HEK293 (cell line): Measurements from ENCODE around the gene ARIH1.

Source experiments
- CTCF ChIA-PET: fragments of 350-600 bp; formaldehyde crosslinking; extraction: SDS; loops from one replicate; lab custom pipeline; 2021; ENCODE audit warnings: antibody characterized with exemption; lab: Yijun Ruan, JAX
- POLR2A ChIA-PET: fragments of 300-600 bp; formaldehyde crosslinking; extraction: SDS; loops from one replicate; lab custom pipeline; 2020; ENCODE audit warnings: antibody characterized with exemption, inconsistent platforms; lab: Yijun Ruan, JAX
- H3K27ac ChIP-seq: fragments of 200-500 bp; sonication (Bioruptor generic); 2 replicates; pipeline ENCODE4 v1.5.1; 2014; ENCODE audit warnings: low read depth, low read length, control low read depth, inconsistent platforms; ENCODE audit errors: extremely low read depth
- H3K36me3 ChIP-seq, 2 experiments: fragments of 200-500 bp in 1 of 2; sonication (Bioruptor generic) in 1 of 2; 1 replicate in 1 of 2; 2 replicates in 1 of 2; pipeline ENCODE4 v1.5.1; 2014 to 2017; ENCODE audit warnings: inconsistent platforms in 2 of 2, low read length in 2 of 2; ENCODE audit not compliant: control insufficient read depth in 2 of 2, insufficient read depth in 1 of 2
- H3K4me1 ChIP-seq: fragments of 200-500 bp; sonication (Bioruptor generic); 2 replicates; pipeline ENCODE4 v1.5.1; 2014; ENCODE audit warnings: mild to moderate bottlenecking, low read length, inconsistent platforms; ENCODE audit not compliant: control insufficient read depth, insufficient read depth
- H3K4me3 ChIP-seq: 2 replicates; pipeline ENCODE4 v1.5.1; 2011; ENCODE audit warnings: low read depth, mild to moderate bottlenecking, control low read depth, low read length, moderate library complexity
- H3K9me3 ChIP-seq: fragments of 200-500 bp; sonication (Bioruptor generic); 2 replicates; pipeline ENCODE4 v1.5.1; 2014; ENCODE audit warnings: low read depth, low read length, inconsistent platforms; ENCODE audit not compliant: control insufficient read depth, insufficient read depth
- GFI1B ChIP-seq: fragments of 450-650 bp; formaldehyde crosslinking; IDR thresholded peaks from 2 replicates; pipeline ENCODE4 v1.5.1; 2016; ENCODE audit warnings: missing biosample characterization, missing genetic modification characterization
- KLF8 ChIP-seq: fragments of 450-650 bp; formaldehyde crosslinking; IDR thresholded peaks from 2 replicates; pipeline ENCODE4 v1.5.1; 2016; ENCODE audit warnings: missing biosample characterization, missing genetic modification characterization
- SP3 ChIP-seq: fragments of 450-650 bp; formaldehyde crosslinking; IDR thresholded peaks from 2 replicates; pipeline ENCODE4 v1.5.1; 2016; ENCODE audit warnings: missing biosample characterization, missing genetic modification characterization
- YY1 ChIP-seq: fragments of 450-650 bp; formaldehyde crosslinking; IDR thresholded peaks from 2 replicates; pipeline ENCODE4 v1.5.1; 2018; ENCODE audit warnings: missing biosample characterization, missing genetic modification characterization
- ZNF146 ChIP-seq: fragments of 450-650 bp; formaldehyde crosslinking; IDR thresholded peaks from 2 replicates; pipeline ENCODE4 v1.5.1; 2016; ENCODE audit warnings: missing biosample characterization, missing genetic modification characterization
- ZNF223 ChIP-seq: fragments of 450-650 bp; formaldehyde crosslinking; IDR thresholded peaks from 2 replicates; pipeline ENCODE4 v1.5.1; 2016; ENCODE audit warnings: missing biosample characterization, missing genetic modification characterization
- ZNF23 ChIP-seq: fragments of 450-650 bp; formaldehyde crosslinking; IDR thresholded peaks from 2 replicates; pipeline ENCODE4 v1.5.1; 2016; ENCODE audit warnings: missing biosample characterization, missing genetic modification characterization, borderline replicate concordance
- ZNF341 ChIP-seq: fragments of 450-650 bp; formaldehyde crosslinking; IDR thresholded peaks from 2 replicates; pipeline ENCODE4; 2016; ENCODE audit warnings: low read depth, missing biosample characterization, missing genetic modification characterization
- ZNF416 ChIP-seq: fragments of 450-650 bp; formaldehyde crosslinking; IDR thresholded peaks from 2 replicates; pipeline ENCODE4 v1.5.1; 2016; ENCODE audit warnings: missing biosample characterization, missing genetic modification characterization
- ZNF510 ChIP-seq: fragments of 450-650 bp; formaldehyde crosslinking; IDR thresholded peaks from 2 replicates; pipeline ENCODE4 v1.5.1; 2018; ENCODE audit warnings: mild to moderate bottlenecking, missing genetic modification characterization, missing biosample characterization; ENCODE audit not compliant: insufficient replicate concordance
- ZNF585B ChIP-seq: fragments of 450-650 bp; formaldehyde crosslinking; IDR thresholded peaks from 2 replicates; pipeline ENCODE4 v1.5.1; 2016; ENCODE audit warnings: missing biosample characterization, missing genetic modification characterization
- ZNF76 ChIP-seq: fragments of 450-650 bp; formaldehyde crosslinking; IDR thresholded peaks from 2 replicates; pipeline ENCODE4; 2016; ENCODE audit warnings: low read depth, missing biosample characterization, missing genetic modification characterization, borderline replicate concordance
- ZNF768 ChIP-seq: fragments of 450-650 bp; formaldehyde crosslinking; IDR thresholded peaks from 2 replicates; pipeline ENCODE4 v1.5.1; 2018; ENCODE audit warnings: missing biosample characterization, mild to moderate bottlenecking, missing genetic modification characterization
- ZSCAN23 ChIP-seq: fragments of 450-650 bp; formaldehyde crosslinking; IDR thresholded peaks from 2 replicates; pipeline ENCODE4 v1.5.1; 2016; ENCODE audit warnings: missing biosample characterization, missing genetic modification characterization
- TF ChIP-seq, protein P1 (sequence below): fragments of 450-650 bp; formaldehyde crosslinking; IDR thresholded peaks from 2 replicates; pipeline ENCODE4 v1.5.1; 2016; ENCODE audit warnings: missing biosample characterization, missing genetic modification characterization, borderline replicate concordance
- TF ChIP-seq, protein P2 (sequence below): fragments of 450-650 bp; formaldehyde crosslinking; IDR thresholded peaks from 2 replicates; pipeline ENCODE4 v1.5.1; 2016; ENCODE audit warnings: missing biosample characterization, missing genetic modification characterization
- TF ChIP-seq, protein P3 (sequence below): fragments of 450-650 bp; formaldehyde crosslinking; IDR thresholded peaks from 2 replicates; pipeline ENCODE4 v1.5.1; 2016; ENCODE audit warnings: missing biosample characterization, missing genetic modification characterization
- TF ChIP-seq, protein P4 (sequence below): fragments of 450-650 bp; formaldehyde crosslinking; IDR thresholded peaks from 2 replicates; pipeline ENCODE4 v1.5.1; 2017; ENCODE audit warnings: missing biosample characterization, missing genetic modification characterization
- TF ChIP-seq, protein P5 (sequence below): fragments of 450-650 bp; formaldehyde crosslinking; IDR thresholded peaks from 2 replicates; pipeline ENCODE4 v1.5.1; 2017; ENCODE audit warnings: missing biosample characterization, missing genetic modification characterization

Gene ARIH1

DNA sequence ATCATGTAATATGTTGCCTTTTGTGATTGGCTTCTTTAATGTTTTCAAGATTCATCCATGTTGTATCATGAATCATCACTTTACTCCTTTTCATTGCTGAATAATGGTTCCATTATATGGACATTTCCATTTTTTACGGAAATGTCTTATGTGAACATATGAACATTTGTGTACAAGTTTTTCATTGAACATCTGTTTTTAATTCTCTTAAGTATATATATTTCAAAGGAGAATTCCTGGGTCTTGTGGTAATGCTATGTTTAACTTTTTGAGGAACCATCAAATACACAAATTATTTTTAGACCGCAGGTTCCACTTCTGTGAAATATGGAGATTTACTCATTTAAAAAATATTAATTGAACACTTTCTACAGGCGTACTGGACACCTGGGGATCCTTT lies 85.7 kb downstream of the ARIH1 start:
- CTCF ChIA-PET, result no interaction called here
- Histone ChIP-seq H3K4me1 (peaks cover 7% of the 10 kb centered on the region; the same call in 1 of the 2 replicates), H3K4me3 (no peak overlapping the region), H3K36me3 (peaks cover 36 to 68% of the 10 kb centered on the region in 2 experiments), H3K27ac (no peak overlapping the region), H3K9me3 (no peaks in the 10 kb centered on the region)
- POLR2A ChIA-PET, result no interaction called here
- TF ChIP-seq ZNF76 (tag by site-specific recombination) (no peak), ZNF146 (tag by site-specific recombination) (0 out of 2 replicates have a peak, but pooled peaks have one; percentile 23)

DNA sequence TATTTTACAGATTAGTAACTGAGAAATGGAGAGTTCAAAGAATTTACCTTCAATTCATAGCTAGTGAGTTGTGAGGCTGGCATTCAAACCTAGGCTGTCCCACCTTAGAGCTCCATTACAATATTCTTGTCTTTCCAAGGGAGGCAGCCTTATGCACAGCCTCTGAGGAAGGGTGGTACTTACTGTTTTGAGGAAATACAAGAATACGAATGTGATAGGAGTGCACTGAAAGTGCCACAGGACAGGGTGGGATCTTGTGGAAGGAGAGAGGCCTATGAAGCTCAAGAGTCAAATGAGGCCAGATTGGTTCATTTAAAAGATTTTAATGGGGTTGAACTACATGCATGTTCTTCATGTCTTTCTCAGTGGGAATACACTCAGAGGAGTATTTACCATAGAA lies 86.3 kb downstream of the ARIH1 start:
- ChIA-PET POLR2A (no interaction called here), CTCF (interaction anchor here (0.7 kb wide), 1 partner anchor 85 kb away, joined by 4 read pairs; no protein-coding TSS in a partner anchor)
- H3K36me3 ChIP-seq, result peaks cover 41 to 63% of the 10 kb centered on the region in 2 experiments
- no peak overlapping the region for H3K27ac ChIP-seq
- H3K4me1 ChIP-seq, result peaks cover 3% of the 10 kb centered on the region; the same call in 1 of the 2 replicates
- H3K4me3 ChIP-seq, result no peak overlapping the region
- H3K9me3 ChIP-seq, result no peaks in the 10 kb centered on the region
- TF ChIP-seq ZNF768 (tag by site-specific recombination), result no peak
- TF ChIP-seq, protein P1, sequence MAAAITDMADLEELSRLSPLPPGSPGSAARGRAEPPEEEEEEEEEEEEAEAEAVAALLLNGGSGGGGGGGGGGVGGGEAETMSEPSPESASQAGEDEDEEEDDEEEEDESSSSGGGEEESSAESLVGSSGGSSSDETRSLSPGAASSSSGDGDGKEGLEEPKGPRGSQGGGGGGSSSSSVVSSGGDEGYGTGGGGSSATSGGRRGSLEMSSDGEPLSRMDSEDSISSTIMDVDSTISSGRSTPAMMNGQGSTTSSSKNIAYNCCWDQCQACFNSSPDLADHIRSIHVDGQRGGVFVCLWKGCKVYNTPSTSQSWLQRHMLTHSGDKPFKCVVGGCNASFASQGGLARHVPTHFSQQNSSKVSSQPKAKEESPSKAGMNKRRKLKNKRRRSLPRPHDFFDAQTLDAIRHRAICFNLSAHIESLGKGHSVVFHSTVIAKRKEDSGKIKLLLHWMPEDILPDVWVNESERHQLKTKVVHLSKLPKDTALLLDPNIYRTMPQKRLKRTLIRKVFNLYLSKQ (tag by site-specific recombination), result no peak
- TF ChIP-seq, protein P2, sequence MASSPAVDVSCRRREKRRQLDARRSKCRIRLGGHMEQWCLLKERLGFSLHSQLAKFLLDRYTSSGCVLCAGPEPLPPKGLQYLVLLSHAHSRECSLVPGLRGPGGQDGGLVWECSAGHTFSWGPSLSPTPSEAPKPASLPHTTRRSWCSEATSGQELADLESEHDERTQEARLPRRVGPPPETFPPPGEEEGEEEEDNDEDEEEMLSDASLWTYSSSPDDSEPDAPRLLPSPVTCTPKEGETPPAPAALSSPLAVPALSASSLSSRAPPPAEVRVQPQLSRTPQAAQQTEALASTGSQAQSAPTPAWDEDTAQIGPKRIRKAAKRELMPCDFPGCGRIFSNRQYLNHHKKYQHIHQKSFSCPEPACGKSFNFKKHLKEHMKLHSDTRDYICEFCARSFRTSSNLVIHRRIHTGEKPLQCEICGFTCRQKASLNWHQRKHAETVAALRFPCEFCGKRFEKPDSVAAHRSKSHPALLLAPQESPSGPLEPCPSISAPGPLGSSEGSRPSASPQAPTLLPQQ (tag by site-specific recombination), result no peak
- no peak for TF ChIP-seq YY1 (tag by site-specific recombination)
- no peak for TF ChIP-seq ZNF341 (tag by site-specific recombination)
- TF ChIP-seq GFI1B (tag by site-specific recombination), result no peak
- no peak for TF ChIP-seq ZNF585B (tag by site-specific recombination)
- TF ChIP-seq ZNF510 (tag by site-specific recombination), result no peak
- TF ChIP-seq KLF8 (tag by site-specific recombination), result no peak
- TF ChIP-seq ZSCAN23 (tag by site-specific recombination), result no peak
- TF ChIP-seq SP3 (tag by site-specific recombination), result no peak
- TF ChIP-seq, protein P3, sequence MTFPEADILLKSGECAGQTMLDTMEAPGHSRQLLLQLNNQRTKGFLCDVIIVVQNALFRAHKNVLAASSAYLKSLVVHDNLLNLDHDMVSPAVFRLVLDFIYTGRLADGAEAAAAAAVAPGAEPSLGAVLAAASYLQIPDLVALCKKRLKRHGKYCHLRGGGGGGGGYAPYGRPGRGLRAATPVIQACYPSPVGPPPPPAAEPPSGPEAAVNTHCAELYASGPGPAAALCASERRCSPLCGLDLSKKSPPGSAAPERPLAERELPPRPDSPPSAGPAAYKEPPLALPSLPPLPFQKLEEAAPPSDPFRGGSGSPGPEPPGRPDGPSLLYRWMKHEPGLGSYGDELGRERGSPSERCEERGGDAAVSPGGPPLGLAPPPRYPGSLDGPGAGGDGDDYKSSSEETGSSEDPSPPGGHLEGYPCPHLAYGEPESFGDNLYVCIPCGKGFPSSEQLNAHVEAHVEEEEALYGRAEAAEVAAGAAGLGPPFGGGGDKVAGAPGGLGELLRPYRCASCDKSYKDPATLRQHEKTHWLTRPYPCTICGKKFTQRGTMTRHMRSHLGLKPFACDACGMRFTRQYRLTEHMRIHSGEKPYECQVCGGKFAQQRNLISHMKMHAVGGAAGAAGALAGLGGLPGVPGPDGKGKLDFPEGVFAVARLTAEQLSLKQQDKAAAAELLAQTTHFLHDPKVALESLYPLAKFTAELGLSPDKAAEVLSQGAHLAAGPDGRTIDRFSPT (tag by site-specific recombination), result no peak
- no peak for TF ChIP-seq ZNF223 (tag by site-specific recombination)
- TF ChIP-seq ZNF23 (tag by site-specific recombination), result no peak
- TF ChIP-seq ZNF416 (tag by site-specific recombination), result no peak

DNA sequence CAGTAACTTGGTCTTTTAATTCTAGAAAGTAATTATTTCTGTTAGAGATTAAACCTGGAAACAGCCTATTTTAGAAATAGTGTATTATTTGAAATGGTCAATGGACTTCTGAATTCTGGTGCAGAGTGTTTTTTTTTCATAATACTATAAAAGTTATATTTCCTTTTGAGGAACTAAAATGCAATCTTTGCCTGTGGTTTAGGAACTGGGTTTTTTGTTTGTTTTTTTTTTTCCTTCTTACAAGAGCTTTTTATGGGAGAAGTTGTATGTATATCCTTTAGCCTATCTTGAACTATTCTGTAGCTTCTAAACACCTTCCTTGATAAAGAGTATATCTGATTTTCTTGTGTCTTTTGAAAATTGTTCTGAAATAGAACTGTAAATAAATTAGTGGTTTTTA lies 88.3 kb downstream of the ARIH1 start:
- Histone ChIP-seq H3K9me3 (no peaks in the 10 kb centered on the region), H3K27ac (no peak overlapping the region), H3K36me3 (peaks cover 34 to 63% of the 10 kb centered on the region in 2 experiments)
- CTCF ChIA-PET, result interaction anchor here (0.9 kb wide), 1 partner anchor 160 kb away, joined by 7 read pairs; no protein-coding TSS in a partner anchor
- POLR2A ChIA-PET, result no interaction called here
- TF ChIP-seq, protein P4, sequence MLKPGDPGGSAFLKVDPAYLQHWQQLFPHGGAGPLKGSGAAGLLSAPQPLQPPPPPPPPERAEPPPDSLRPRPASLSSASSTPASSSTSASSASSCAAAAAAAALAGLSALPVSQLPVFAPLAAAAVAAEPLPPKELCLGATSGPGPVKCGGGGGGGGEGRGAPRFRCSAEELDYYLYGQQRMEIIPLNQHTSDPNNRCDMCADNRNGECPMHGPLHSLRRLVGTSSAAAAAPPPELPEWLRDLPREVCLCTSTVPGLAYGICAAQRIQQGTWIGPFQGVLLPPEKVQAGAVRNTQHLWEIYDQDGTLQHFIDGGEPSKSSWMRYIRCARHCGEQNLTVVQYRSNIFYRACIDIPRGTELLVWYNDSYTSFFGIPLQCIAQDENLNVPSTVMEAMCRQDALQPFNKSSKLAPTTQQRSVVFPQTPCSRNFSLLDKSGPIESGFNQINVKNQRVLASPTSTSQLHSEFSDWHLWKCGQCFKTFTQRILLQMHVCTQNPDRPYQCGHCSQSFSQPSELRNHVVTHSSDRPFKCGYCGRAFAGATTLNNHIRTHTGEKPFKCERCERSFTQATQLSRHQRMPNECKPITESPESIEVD, result 0 out of 2 replicates have a peak, but pooled peaks have one; percentile 17
- TF ChIP-seq, protein P5, sequence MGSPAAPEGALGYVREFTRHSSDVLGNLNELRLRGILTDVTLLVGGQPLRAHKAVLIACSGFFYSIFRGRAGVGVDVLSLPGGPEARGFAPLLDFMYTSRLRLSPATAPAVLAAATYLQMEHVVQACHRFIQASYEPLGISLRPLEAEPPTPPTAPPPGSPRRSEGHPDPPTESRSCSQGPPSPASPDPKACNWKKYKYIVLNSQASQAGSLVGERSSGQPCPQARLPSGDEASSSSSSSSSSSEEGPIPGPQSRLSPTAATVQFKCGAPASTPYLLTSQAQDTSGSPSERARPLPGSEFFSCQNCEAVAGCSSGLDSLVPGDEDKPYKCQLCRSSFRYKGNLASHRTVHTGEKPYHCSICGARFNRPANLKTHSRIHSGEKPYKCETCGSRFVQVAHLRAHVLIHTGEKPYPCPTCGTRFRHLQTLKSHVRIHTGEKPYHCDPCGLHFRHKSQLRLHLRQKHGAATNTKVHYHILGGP (tag by site-specific recombination), result no peak
- TF ChIP-seq ZNF416 (tag by site-specific recombination) (no peak), GFI1B (tag by site-specific recombination) (no peak)
- TF ChIP-seq, all 188 proteins: peak for 1
- H3K4me1 ChIP-seq, result peaks cover 12% of the 10 kb centered on the region
- no peak overlapping the region for H3K4me3 ChIP-seq
